Astrocyte (in vitro differentiated cells and primary cell): ENCODE data around the gene COL28A1. TPM values are rescaled to one million over a fixed set of nuclear protein-coding genes. Genes with fewer than 3 reads are reported as not detected.

ENCODE experiments used
- DNase-seq: peaks from one replicate; pipeline ENCODE4 v3.0.0-alpha.2; 2010; ENCODE audit warnings: low read depth
- FAIRE-seq: peaks from 2 replicates; lab custom pipeline; 2011; peaks lifted over from hg19 to GRCh38; lab: Jason Lieb, UNC
- H2AFZ ChIP-seq: 2 replicates; pipeline ENCODE4 v1.6.0; 2012; ENCODE audit warnings: low read depth, low read length, inconsistent platforms
- H3K27ac ChIP-seq: 2 replicates; pipeline ENCODE4 v1.5.1; 2011; ENCODE audit warnings: low read depth, low read length, inconsistent platforms
- H3K27me3 ChIP-seq: 2 replicates; pipeline ENCODE4 v1.6.0; 2011; ENCODE audit warnings: low read length, inconsistent platforms; ENCODE audit not compliant: insufficient read depth
- H3K36me3 ChIP-seq: 2 replicates; pipeline ENCODE4 v1.5.1; 2011; ENCODE audit warnings: low read length, inconsistent platforms; ENCODE audit not compliant: insufficient read depth
- H3K4me1 ChIP-seq: 2 replicates; pipeline ENCODE4 v1.5.1; 2011; ENCODE audit warnings: low read length, inconsistent platforms; ENCODE audit not compliant: insufficient read depth
- H3K4me2 ChIP-seq: 2 replicates; pipeline ENCODE4 v1.6.0; 2012; ENCODE audit warnings: low read length, inconsistent platforms
- H3K4me3 ChIP-seq: 2 replicates; pipeline ENCODE4 v1.5.1; 2011; ENCODE audit warnings: low read depth, mild to moderate bottlenecking, low read length, inconsistent platforms; ENCODE audit not compliant: insufficient read depth
- H3K79me2 ChIP-seq: 2 replicates; pipeline ENCODE4 v1.6.0; 2012; ENCODE audit warnings: mild to moderate bottlenecking, low read length, inconsistent platforms; ENCODE audit not compliant: insufficient read depth
- H3K9ac ChIP-seq: 2 replicates; pipeline ENCODE4 v1.6.0; 2012; ENCODE audit warnings: mild to moderate bottlenecking, low read length, inconsistent platforms
- H3K9me3 ChIP-seq: 2 replicates; pipeline ENCODE4 v1.5.1; 2012; ENCODE audit warnings: low read depth, mild to moderate bottlenecking, low read length, inconsistent platforms; ENCODE audit not compliant: insufficient read depth
- H4K20me1 ChIP-seq: 2 replicates; pipeline ENCODE4 v1.6.0; 2012; ENCODE audit warnings: low read length, inconsistent platforms; ENCODE audit not compliant: insufficient read depth
- H3K27ac Mint-ChIP-seq: one replicate; pipeline ENCODE4 v1.8.0; 2021; ENCODE audit warnings: mild to moderate bottlenecking, mixed read lengths; ENCODE audit not compliant: unreplicated experiment
- H3K27me3 Mint-ChIP-seq: one replicate; pipeline ENCODE4 v1.8.0; 2021; ENCODE audit warnings: low read depth, mixed read lengths; ENCODE audit not compliant: unreplicated experiment
- H3K36me3 Mint-ChIP-seq: one replicate; pipeline ENCODE4 v1.8.0; 2021; ENCODE audit warnings: low read depth, mixed read lengths; ENCODE audit not compliant: unreplicated experiment
- H3K4me1 Mint-ChIP-seq: one replicate; pipeline ENCODE4 v1.8.0; 2021; ENCODE audit warnings: low read depth, mixed read lengths; ENCODE audit not compliant: unreplicated experiment
- H3K4me3 Mint-ChIP-seq: one replicate; pipeline ENCODE4 v1.8.0; 2021; ENCODE audit warnings: mild to moderate bottlenecking, moderate library complexity, mixed read lengths; ENCODE audit not compliant: unreplicated experiment
- H3K9me3 Mint-ChIP-seq: one replicate; pipeline ENCODE4 v1.8.0; 2021; ENCODE audit warnings: mild to moderate bottlenecking, mixed read lengths; ENCODE audit not compliant: unreplicated experiment
- CTCF ChIP-seq: IDR thresholded peaks from 2 replicates; pipeline ENCODE4 v1.5.1; 2011; ENCODE audit warnings: low read depth, mild to moderate bottlenecking, inconsistent platforms, low read length, moderate library complexity; ENCODE audit not compliant: insufficient read depth
- EZH2 ChIP-seq: IDR thresholded peaks from 2 replicates; pipeline ENCODE4 v1.6.1; 2012; ENCODE audit warnings: mild to moderate bottlenecking, low read length, inconsistent platforms; ENCODE audit not compliant: insufficient read depth
- total RNA-seq: library from RNA; stranded (reverse); gene quantifications from 2 replicates; pipeline ENCODE4 v1.2.1, GENCODE V29; 2021

Gene COL28A1
- total RNA-seq, 1 donor from 2014 or later: 0.11 TPM

GRCh38 chr7:7495171-7495570 lies 40.5 kb downstream of the COL28A1 start:
- no peak for FAIRE-seq

GRCh38 chr7:7491044-7491443 lies 44.6 kb downstream of the COL28A1 start:
- no peak overlapping the region for H3K9ac ChIP-seq
- H3K4me3 ChIP-seq: no peak overlapping the region
- no peaks in the 10 kb centered on the region for H3K9me3 ChIP-seq
- Mint-ChIP-seq H3K4me1 (peaks cover 3% of the 10 kb centered on the region), H3K27me3 (no peaks in the 10 kb centered on the region), H3K9me3 (no peaks in the 10 kb centered on the region), H3K27ac (no peak overlapping the region), H3K4me3 (no peak overlapping the region), H3K36me3 (no peaks in the 10 kb centered on the region)
- no peak for TF ChIP-seq CTCF
- no peak for TF ChIP-seq EZH2
- DNase-seq (no peak), FAIRE-seq (no peak)
- H3K4me2 ChIP-seq: no peak overlapping the region
- peaks cover 12% of the 10 kb centered on the region for H3K4me1 ChIP-seq
- no peaks in the 10 kb centered on the region for H3K36me3 ChIP-seq
- no peak overlapping the region for H3K27ac ChIP-seq
- H4K20me1 ChIP-seq: no peaks in the 10 kb centered on the region
- H3K27me3 ChIP-seq: no peaks in the 10 kb centered on the region
- peak overlapping the region; percentile 20 for H2AFZ ChIP-seq
- H3K79me2 ChIP-seq: no peaks in the 10 kb centered on the region

More at GRCh38 chr7:7495171-7495570, 40.5 kb downstream of the COL28A1 start:
- Histone ChIP-seq H3K27me3 (no peaks in the 10 kb centered on the region), H4K20me1 (no peaks in the 10 kb centered on the region), H2AFZ (no peak overlapping the region), H3K9me3 (no peaks in the 10 kb centered on the region), H3K9ac (no peak overlapping the region), H3K4me1 (peaks cover 12% of the 10 kb centered on the region), H3K27ac (no peak overlapping the region), H3K79me2 (no peaks in the 10 kb centered on the region), H3K4me2 (no peak overlapping the region), H3K36me3 (no peaks in the 10 kb centered on the region), H3K4me3 (no peak overlapping the region)
- Mint-ChIP-seq H3K27me3 (no peaks in the 10 kb centered on the region), H3K36me3 (no peaks in the 10 kb centered on the region), H3K9me3 (no peaks in the 10 kb centered on the region), H3K27ac (no peak overlapping the region), H3K4me1 (peaks cover 3% of the 10 kb centered on the region), H3K4me3 (no peak overlapping the region)
- TF ChIP-seq EZH2 (no peak), CTCF (no peak)
- DNase-seq: no peak

GRCh38 chr7:7490003-7490402 lies 45.7 kb downstream of the COL28A1 start:
- no peak overlapping the region for H3K9ac ChIP-seq
- Mint-ChIP-seq H3K27me3 (no peaks in the 10 kb centered on the region), H3K4me3 (no peak overlapping the region), H3K9me3 (no peaks in the 10 kb centered on the region), H3K36me3 (no peaks in the 10 kb centered on the region), H3K4me1 (peaks cover 3% of the 10 kb centered on the region), H3K27ac (no peak overlapping the region)
- no peaks in the 10 kb centered on the region for H3K79me2 ChIP-seq
- TF ChIP-seq CTCF (no peak), EZH2 (no peak)
- no peaks in the 10 kb centered on the region for H3K9me3 ChIP-seq
- DNase-seq: no peak
- no peaks in the 10 kb centered on the region for H4K20me1 ChIP-seq
- H3K4me1 ChIP-seq: peaks cover 12% of the 10 kb centered on the region
- no peak overlapping the region for H3K4me2 ChIP-seq
- H3K27me3 ChIP-seq: no peaks in the 10 kb centered on the region
- H3K4me3 ChIP-seq: no peak overlapping the region
- no peak overlapping the region for H2AFZ ChIP-seq
- no peak for FAIRE-seq
- no peak overlapping the region for H3K27ac ChIP-seq
- no peaks in the 10 kb centered on the region for H3K36me3 ChIP-seq
